ENCODE measurements around the gene SOX13.

Gene SOX13

GRCh38 chr1:204074274-204075138 is 1.6 kb downstream of the SOX13 start:
- peak overlapping the region; percentile 92 for H3K4me3 ChIP-seq

GRCh38 chr1:204075139-204075521 is 2.2 kb downstream of the SOX13 start:
- H3K9me3 ChIP-seq, result no peaks in the 10 kb centered on the region
- peak in 1 of 2 experiments; percentile 47 for DNase-seq (ENCODE audit: low spot score in 2 of 2)
- H3K27me3 ChIP-seq (ENCODE audit: low read depth), result no peaks in the 10 kb centered on the region
- peaks cover 42% of the 10 kb centered on the region for H3K4me1 ChIP-seq
- H3K36me3 ChIP-seq (replicated peaks), result peaks cover 4% of the 10 kb centered on the region
- H3K4me3 ChIP-seq, result peak overlapping the region; percentile 92
- in situ Hi-C loops (cut with MboI; ENCODE audit: low sequenced_read_pairs), result no loop called here

More at GRCh38 chr1:204074274-204075138, 1.6 kb downstream of the SOX13 start:
- DNase-seq (ENCODE audit: low spot score in 2 of 2), result peak; percentile 19 to 72
- Histone ChIP-seq H3K9me3 (no peaks in the 10 kb centered on the region), H3K36me3 (replicated peaks) (peaks cover 4% of the 10 kb centered on the region), H3K4me1 (peaks cover 42% of the 10 kb centered on the region), H3K27me3 (ENCODE audit: low read depth) (no peaks in the 10 kb centered on the region)
- in situ Hi-C loops (cut with MboI; ENCODE audit: low sequenced_read_pairs), result no loop called here

GRCh38 chr1:204075890-204076846 is 3.3 kb downstream of the SOX13 start:
- Histone ChIP-seq H3K9me3 (no peaks in the 10 kb centered on the region), H3K4me1 (peaks cover 45% of the 10 kb centered on the region), H3K27me3 (ENCODE audit: low read depth) (no peaks in the 10 kb centered on the region), H3K36me3 (replicated peaks) (peaks cover 4% of the 10 kb centered on the region), H3K4me3 (peak overlapping the region; percentile 92)
- in situ Hi-C loops (cut with MboI; ENCODE audit: low sequenced_read_pairs), result no loop called here
- no peak for DNase-seq (ENCODE audit: low spot score in 2 of 2)

- Histone ChIP-seq H3K9me3 (no peaks in the 10 kb centered on the region), H3K4me3 (no peak overlapping the region), H3K36me3 (replicated peaks) (peaks cover 4% of the 10 kb centered on the region), H3K4me1 (peaks cover 45% of the 10 kb centered on the region), H3K27me3 (ENCODE audit: low read depth) (no peaks in the 10 kb centered on the region)
- in situ Hi-C loops (cut with MboI; ENCODE audit: low sequenced_read_pairs), result no loop called here
- no peak for DNase-seq (ENCODE audit: low spot score in 2 of 2)
Measured at GRCh38 chr1:204076891-204077290, 4.0 kb downstream of the SOX13 start.

DNA sequence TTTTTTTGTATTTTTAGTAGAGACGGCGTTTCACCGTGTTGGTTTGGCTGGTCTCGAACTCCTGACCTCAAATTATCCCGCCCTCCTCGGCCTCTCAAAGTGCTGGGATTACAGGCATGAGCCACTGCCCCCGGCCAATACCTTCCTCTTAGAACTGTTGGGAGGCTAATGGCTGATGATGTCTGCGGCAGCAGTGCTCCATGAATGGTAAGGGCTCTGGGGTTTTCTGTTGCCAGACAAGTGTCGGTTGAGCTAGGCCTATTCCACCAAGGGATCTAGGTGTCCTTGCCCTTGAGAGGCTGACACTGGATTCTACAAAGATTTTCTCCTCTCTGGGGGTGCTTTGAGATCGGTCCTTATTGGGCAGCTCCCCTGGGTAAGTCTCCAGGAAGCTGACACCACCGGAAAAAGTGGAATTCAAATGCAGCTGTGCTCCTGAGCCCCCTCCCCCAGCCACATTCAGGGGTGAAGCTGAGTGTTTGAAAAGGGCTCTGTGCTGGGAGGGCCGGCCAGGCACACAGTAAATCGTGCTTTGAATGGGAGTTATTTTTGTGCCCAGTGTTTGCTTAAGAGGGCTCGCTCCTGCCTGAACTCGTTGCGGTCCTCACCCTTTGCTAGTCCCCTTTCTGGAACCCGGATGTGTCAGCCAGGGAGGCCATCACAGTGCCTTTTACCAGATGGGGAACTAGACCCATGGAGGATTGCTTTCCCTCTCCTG is 5.2 kb downstream of the SOX13 start:
- H3K4me1 ChIP-seq, result peaks cover 41% of the 10 kb centered on the region
- no peak overlapping the region for H3K4me3 ChIP-seq
- H3K9me3 ChIP-seq, result no peaks in the 10 kb centered on the region
- H3K27me3 ChIP-seq (ENCODE audit: low read depth), result no peaks in the 10 kb centered on the region
- peaks cover 4% of the 10 kb centered on the region for H3K36me3 ChIP-seq (replicated peaks)
- peak; percentile 71 to 76 for DNase-seq (ENCODE audit: low spot score in 2 of 2)
- in situ Hi-C loops (cut with MboI; ENCODE audit: low sequenced_read_pairs), result no loop called here

- Histone ChIP-seq H3K36me3 (replicated peaks) (peaks cover 4% of the 10 kb centered on the region), H3K4me3 (no peak overlapping the region), H3K4me1 (peaks cover 41% of the 10 kb centered on the region), H3K9me3 (no peaks in the 10 kb centered on the region), H3K27me3 (ENCODE audit: low read depth) (no peaks in the 10 kb centered on the region)
- DNase-seq (ENCODE audit: low spot score in 2 of 2), result no peak
- in situ Hi-C loops (cut with MboI; ENCODE audit: low sequenced_read_pairs), result no loop called here
Measured at GRCh38 chr1:204079608-204079999, 6.7 kb downstream of the SOX13 start.

- in situ Hi-C loops (cut with MboI; ENCODE audit: low sequenced_read_pairs), result no loop called here
- Histone ChIP-seq H3K9me3 (no peaks in the 10 kb centered on the region), H3K4me3 (no peak overlapping the region), H3K36me3 (replicated peaks) (peaks cover 4% of the 10 kb centered on the region), H3K4me1 (peaks cover 43% of the 10 kb centered on the region), H3K27me3 (ENCODE audit: low read depth) (no peaks in the 10 kb centered on the region)
- DNase-seq (ENCODE audit: low spot score in 2 of 2), result peak; percentile 88 to 97
Measured at GRCh38 chr1:204080163-204080903, 7.4 kb downstream of the SOX13 start.

- H3K4me1 ChIP-seq, result peaks cover 35% of the 10 kb centered on the region
Measured at GRCh38 chr1:204081164-204081790, 8.4 kb downstream of the SOX13 start.

DNA sequence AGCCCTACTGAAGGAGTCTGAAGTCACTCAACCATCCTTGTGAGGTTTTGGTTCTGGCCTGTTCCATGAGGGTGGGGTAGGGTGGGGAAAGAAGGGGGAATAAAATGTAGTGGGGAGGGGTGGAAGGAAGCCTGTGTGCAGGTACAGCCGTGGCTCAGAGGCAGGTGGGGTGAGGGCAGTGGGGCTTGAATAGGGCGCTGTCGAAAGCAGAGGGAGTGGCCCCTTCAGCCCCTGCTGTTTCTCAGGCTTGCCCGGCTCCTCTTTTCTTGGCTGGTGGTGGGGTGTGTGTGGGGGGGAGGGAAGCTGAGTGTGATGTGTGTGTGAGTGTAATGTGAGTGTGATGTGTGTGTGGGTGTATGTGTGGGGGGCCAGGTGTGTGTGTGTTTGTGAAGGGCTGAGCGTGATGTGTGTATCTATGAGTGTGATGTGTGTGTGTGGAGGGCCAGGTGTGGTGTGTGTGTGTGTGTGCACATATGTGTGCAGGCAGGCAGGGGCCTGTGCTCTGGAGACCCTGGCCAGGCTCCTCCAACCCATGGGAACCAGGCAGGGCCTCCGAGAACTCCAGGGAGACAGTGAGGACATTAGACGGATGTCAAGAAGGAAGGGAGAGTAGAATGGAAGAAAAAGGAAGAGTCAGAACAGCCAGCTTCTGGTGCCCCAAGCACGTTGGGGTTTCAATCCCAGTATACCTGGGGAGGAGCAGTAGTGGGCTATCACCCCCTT is 9.0 kb downstream of the SOX13 start:
- H3K4me1 ChIP-seq, result peaks cover 35% of the 10 kb centered on the region
- no peak for DNase-seq (ENCODE audit: low spot score in 2 of 2)
- H3K27me3 ChIP-seq (ENCODE audit: low read depth), result no peaks in the 10 kb centered on the region
- no peak overlapping the region for H3K4me3 ChIP-seq
- in situ Hi-C loops (cut with MboI; ENCODE audit: low sequenced_read_pairs), result no loop called here
- H3K36me3 ChIP-seq (replicated peaks), result peaks cover 4% of the 10 kb centered on the region
- no peaks in the 10 kb centered on the region for H3K9me3 ChIP-seq

More at GRCh38 chr1:204081164-204081790, 8.4 kb downstream of the SOX13 start:
- no peak for DNase-seq (ENCODE audit: low spot score in 2 of 2)
- Histone ChIP-seq H3K36me3 (replicated peaks) (peaks cover 4% of the 10 kb centered on the region), H3K9me3 (no peaks in the 10 kb centered on the region), H3K4me3 (no peak overlapping the region), H3K27me3 (ENCODE audit: low read depth) (no peaks in the 10 kb centered on the region)
- in situ Hi-C loops (cut with MboI; ENCODE audit: low sequenced_read_pairs), result no loop called here

- in situ Hi-C loops (cut with MboI; ENCODE audit: low sequenced_read_pairs), result no loop called here
- no peaks in the 10 kb centered on the region for H3K27me3 ChIP-seq (ENCODE audit: low read depth)
- no peaks in the 10 kb centered on the region for H3K9me3 ChIP-seq
- no peak for DNase-seq (ENCODE audit: low spot score in 2 of 2)
- peaks cover 24% of the 10 kb centered on the region for H3K4me1 ChIP-seq
- no peak overlapping the region for H3K4me3 ChIP-seq
- no peaks in the 10 kb centered on the region for H3K36me3 ChIP-seq (replicated peaks)
Measured at GRCh38 chr1:204083491-204083890, 10.6 kb downstream of the SOX13 start.

GRCh38 chr1:204084247-204084772 is 11.4 kb downstream of the SOX13 start:
- Histone ChIP-seq H3K4me1 (peaks cover 17% of the 10 kb centered on the region), H3K36me3 (replicated peaks) (no peaks in the 10 kb centered on the region), H3K4me3 (no peak overlapping the region), H3K27me3 (ENCODE audit: low read depth) (no peaks in the 10 kb centered on the region), H3K9me3 (no peaks in the 10 kb centered on the region)
- DNase-seq (ENCODE audit: low spot score in 2 of 2), result no peak
- in situ Hi-C loops (cut with MboI; ENCODE audit: low sequenced_read_pairs), result no loop called here

- Histone ChIP-seq H3K36me3 (replicated peaks) (no peaks in the 10 kb centered on the region), H3K27me3 (ENCODE audit: low read depth) (no peaks in the 10 kb centered on the region), H3K4me3 (no peak overlapping the region), H3K9me3 (no peaks in the 10 kb centered on the region), H3K4me1 (peaks cover 6% of the 10 kb centered on the region)
- DNase-seq (ENCODE audit: low spot score in 2 of 2), result no peak
- in situ Hi-C loops (cut with MboI; ENCODE audit: low sequenced_read_pairs), result no loop called here
Measured at GRCh38 chr1:204085876-204086275, 13.0 kb downstream of the SOX13 start.

Measured in HAP-1 (cell line).